GM23338 (cell line): ENCODE results near the gene STRBP.

Experiments
- CTCF ChIP-seq, 2 experiments: fragments of 200-600 bp in 1 of 2; sonication (generic) in 1 of 2; conservative IDR thresholded peaks; 2 replicates each; pipeline versions ENCODE4 v1.5.1 to v1.6.1; 2016 to 2017; ENCODE audit warnings: antibody characterized with exemption in 2 of 2, low read depth in 2 of 2, mild to moderate bottlenecking in 2 of 2, moderate library complexity in 1 of 2
- ETS1 ChIP-seq: IDR thresholded peaks from 2 replicates; pipeline ENCODE4 v1.6.1; 2016; ENCODE audit warnings: antibody characterized with exemption
- EZH2 ChIP-seq: fragments of 200-600 bp; sonication (generic); IDR thresholded peaks from one replicate; pipeline ENCODE4 v1.8.0; 2017; ENCODE audit warnings: antibody characterized with exemption, mild to moderate bottlenecking, low read depth; ENCODE audit not compliant: unreplicated experiment
- EZH2phosphoT487 ChIP-seq: fragments of 200-600 bp; sonication (generic); IDR thresholded peaks from one replicate; pipeline ENCODE4 v1.8.1; 2018; ENCODE audit warnings: antibody characterized with exemption; ENCODE audit not compliant: unreplicated experiment
- NANOG ChIP-seq: IDR thresholded peaks from 2 replicates; pipeline ENCODE4 v1.6.1; 2016; ENCODE audit warnings: antibody characterized with exemption, borderline replicate concordance
- POLR2AphosphoS5 ChIP-seq: IDR thresholded peaks from 2 replicates; pipeline ENCODE4 v1.6.1; 2016; ENCODE audit warnings: antibody characterized with exemption, low read depth
- REST ChIP-seq: IDR thresholded peaks from one replicate; pipeline ENCODE4 v1.6.1; 2018; ENCODE audit warnings: antibody characterized with exemption; ENCODE audit not compliant: unreplicated experiment
- ZNF114 ChIP-seq: fragments of 250-450 bp; sonication (Bioruptor Pico); IDR thresholded peaks from 2 replicates; pipeline ENCODE4 v1.5.0; 2020; ENCODE audit warnings: mild to moderate bottlenecking, moderate library complexity

GRCh38 chr9:123135430-123135829 is 133.0 kb downstream of the STRBP start:
- no peak for TF ChIP-seq CTCF (conservative IDR thresholded peaks at IDR 0.05; ENCODE audit: low read depth in 2 of 2)
- TF ChIP-seq REST: no peak
- TF ChIP-seq EZH2: no peak
- no peak for TF ChIP-seq ZNF114 (CRISPR knock-in tag)
- no peak for TF ChIP-seq ETS1
- no peak for TF ChIP-seq EZH2phosphoT487
- no peak for TF ChIP-seq POLR2AphosphoS5
- no peak for TF ChIP-seq NANOG
